Posterior vena cava (tissue), 2 donors: ENCODE measurements around the gene COMMD9. TPM values are rescaled to one million over a fixed set of nuclear protein-coding genes. Genes with fewer than 3 reads are reported as not detected.

Source experiments
- DNase-seq: peaks from one replicate; pipeline ENCODE4 v3.0.0-alpha.2; 2020; ENCODE audit warnings: low spot score
- intact Hi-C, 2 donors: fragments of 100-400 bp; cut with DNase I; formaldehyde crosslinking; loops; one replicate each; pipeline versions ENCODE4 v1.14.1 to v1.14.2; 2022 to 2023
- total RNA-seq, 2 donors: library from RNA; stranded (reverse); fragmentation: NEBNext Ultra II Directional; extraction: Animal tissue kit (Norgen Biotek cat#: 25700); gene quantifications; one replicate each; pipeline ENCODE4 v1.2.1, GENCODE V29; 2021
- donor health status: DM: yes; HTN: yes; CAD: no.
- donor health status: DM: yes; HTN: yes; CAD: no.

The COMMD9 gene
- total RNA-seq, 2 donors from 2014 or later, result 37.3 to 39.1 TPM

DNA sequence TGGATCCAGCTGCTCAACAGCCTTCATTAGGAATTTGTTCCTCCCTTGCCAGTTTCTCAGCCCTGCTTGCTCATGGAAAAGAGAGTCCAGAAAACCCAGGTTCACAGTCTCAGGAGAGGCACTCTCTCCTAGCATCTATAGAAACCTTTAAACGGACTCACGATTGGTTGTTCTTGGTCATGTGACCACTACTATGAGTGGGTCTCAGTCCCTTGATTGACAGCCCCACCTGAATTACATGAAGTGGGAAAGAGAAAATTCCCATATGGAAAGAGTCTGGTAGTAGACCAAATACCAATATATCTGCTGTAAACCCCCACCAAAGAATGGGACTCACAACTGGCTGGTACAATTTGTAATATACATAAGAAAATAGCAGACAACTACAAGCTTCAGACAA, 54.4 kb downstream of the COMMD9 start:
- DNase-seq, result no peak
- intact Hi-C loops, result no loop called here

DNA sequence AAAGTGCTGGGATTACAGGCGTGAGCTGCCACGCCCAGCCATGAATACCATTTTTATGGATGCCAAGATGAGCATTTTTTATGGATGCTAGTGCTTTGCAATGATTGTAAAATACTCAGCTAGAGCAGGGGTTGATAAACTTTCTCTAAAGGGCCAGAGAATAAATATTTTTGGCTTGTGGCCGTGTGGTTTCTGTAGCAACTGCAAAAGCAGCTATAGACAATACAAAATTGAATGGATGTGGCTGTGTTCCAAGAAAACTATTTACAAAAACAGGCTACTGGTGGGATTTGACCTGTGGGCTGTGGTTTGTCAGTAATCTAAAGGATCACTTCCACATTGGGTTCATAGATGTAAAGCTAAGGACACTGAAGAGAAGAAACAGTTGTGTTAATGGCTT, 56.0 kb downstream of the COMMD9 start:
- intact Hi-C loops, result no loop called here

DNA sequence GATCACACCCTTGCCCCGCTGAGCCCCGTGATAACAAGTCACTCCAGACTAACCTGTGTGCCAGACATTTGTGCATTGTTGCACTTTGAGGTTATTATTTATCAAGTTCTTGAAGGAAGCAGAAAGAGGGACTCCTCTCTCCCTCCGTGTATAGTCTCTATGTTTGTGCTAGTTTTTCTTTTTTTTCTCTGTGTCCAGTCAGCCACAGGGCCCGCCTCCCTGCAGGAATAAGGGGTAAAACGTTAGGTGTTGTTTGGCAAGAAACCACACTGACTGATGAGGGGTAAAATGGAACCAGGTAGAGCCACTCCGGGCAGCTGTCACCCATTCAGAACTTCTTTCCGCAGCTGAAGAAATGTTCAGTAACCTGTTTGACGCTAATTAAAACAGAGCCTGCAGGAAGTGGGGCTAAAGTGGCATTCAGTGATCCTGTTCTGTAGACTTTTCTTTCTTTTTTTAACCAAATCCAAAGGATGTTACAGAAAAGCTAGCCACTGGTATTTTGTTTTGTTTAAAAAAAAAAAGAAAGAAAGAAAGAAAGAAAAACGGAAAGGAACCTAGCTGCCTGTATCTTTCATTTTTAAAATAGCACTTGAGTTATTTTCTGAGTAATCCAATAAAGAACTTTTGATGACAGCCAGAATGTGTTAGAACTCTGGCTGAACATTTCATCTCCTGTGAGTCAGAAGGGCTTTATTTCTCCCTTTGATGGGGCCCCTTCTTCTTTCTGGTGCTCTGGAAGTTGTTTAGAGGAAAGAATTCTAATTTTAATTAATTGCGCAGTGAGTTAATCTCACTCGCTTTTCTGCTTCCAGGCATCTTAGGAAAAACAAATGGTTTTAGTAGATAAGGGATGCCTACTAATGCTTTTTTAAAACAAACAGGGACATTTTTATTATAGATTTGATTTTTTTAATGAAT, 58.2 kb downstream of the COMMD9 start:
- no peak for DNase-seq

More for the DNA sequence above, 56.0 kb downstream of the COMMD9 start:
- DNase-seq, result no peak

DNA sequence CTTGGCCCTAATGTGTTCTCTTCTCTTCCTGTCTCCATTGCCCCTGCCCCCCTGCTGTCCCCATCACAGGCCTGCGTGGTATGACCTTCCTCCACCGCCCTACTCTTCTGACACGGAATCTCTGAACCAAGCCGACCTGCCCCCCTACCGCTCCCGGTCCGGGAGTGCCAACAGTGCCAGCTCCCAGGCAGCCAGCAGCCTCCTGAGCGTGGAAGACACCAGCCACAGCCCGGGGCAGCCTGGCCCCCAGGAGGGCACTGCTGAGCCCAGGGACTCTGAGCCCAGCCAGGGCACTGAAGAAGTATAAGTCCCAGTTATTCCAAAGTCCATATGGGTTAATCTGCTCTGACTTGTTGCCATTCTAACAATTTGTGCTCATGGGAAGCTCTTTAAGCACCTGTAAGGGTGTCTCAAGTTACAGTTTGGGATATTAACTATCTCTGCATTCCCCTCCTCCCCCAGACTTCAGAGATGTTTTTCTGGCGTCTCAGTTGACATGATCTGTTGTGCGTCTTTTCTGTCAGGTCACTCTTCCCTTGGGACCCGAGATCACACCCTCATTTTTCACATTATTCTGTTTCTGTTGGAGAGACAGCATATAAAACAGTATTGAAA, 60.0 kb downstream of the COMMD9 start:
- no peak for DNase-seq
- intact Hi-C loops, result no loop called here

More for the DNA sequence above, 58.2 kb downstream of the COMMD9 start:
- intact Hi-C loops, result no loop called here

DNA sequence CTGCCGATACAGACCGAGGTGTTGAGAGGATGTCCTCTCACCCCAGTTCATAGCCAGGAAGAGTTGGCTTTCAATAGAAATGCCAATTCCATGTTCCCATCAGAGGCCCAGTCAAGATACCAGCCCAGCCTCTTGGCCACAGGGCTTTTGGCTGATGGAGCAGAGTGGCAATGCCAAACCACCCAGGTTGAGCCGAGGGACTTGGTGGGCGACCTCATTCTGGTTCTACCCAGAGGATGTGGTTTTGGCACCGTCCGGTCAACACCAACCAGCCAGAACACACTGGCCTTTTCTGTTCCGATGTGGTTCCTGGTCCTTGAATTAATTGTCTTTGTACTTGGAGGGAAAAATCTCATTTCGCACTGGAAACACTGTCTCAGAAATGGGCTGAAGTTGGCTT, 60.5 kb downstream of the COMMD9 start:
- intact Hi-C loops, result no loop called here
- no peak for DNase-seq

DNA sequence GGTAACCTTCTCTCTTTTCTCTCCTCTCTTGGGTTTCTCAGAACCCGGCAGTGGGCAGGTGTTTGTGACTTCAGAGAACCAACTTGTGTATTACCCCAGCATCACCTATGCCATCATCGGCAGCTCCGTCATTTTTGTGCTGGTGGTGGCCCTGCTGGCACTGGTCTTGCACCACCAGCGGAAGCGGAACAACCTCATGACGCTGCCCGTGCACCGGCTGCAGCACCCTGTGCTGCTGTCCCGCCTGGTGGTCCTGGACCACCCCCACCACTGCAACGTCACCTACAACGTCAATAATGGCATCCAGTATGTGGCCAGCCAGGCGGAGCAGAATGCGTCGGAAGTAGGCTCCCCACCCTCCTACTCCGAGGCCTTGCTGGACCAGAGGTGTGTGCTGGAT, 62.2 kb downstream of the COMMD9 start:
- intact Hi-C loops, result no loop called here
- no peak for DNase-seq

DNA sequence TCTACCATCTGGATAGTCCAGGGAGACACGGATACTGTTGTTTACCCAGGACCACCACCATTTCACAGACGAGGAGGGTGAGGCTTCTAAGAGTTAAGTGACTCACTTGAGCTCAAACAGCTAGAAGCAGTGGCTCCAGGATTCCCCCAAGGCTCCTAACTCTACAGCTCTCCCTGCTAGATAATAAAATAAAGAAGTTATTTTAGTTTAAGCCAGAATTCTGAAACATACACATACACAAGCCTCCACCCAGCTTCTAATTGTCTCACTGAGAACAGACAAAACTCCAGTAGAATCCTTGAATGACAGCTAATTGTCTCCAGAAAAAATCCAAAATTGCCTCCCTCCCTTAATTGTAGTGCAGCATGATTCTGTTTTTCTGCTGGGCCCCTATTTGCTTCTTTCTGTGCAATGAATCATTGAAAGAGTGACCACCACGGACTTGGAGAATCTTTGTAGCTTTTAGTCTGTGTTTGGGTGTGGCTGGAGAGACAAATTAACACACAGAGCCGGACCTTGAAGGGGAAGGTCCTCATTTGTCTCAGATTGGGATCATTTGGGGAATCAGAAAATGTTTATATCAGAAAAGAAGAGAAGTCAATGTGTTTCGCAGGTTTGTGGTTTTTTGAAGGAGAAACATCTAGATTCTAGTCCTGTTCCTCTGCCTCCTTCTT, 64.9 kb downstream of the COMMD9 start:
- no peak for DNase-seq
- intact Hi-C loops, result no loop called here

DNA sequence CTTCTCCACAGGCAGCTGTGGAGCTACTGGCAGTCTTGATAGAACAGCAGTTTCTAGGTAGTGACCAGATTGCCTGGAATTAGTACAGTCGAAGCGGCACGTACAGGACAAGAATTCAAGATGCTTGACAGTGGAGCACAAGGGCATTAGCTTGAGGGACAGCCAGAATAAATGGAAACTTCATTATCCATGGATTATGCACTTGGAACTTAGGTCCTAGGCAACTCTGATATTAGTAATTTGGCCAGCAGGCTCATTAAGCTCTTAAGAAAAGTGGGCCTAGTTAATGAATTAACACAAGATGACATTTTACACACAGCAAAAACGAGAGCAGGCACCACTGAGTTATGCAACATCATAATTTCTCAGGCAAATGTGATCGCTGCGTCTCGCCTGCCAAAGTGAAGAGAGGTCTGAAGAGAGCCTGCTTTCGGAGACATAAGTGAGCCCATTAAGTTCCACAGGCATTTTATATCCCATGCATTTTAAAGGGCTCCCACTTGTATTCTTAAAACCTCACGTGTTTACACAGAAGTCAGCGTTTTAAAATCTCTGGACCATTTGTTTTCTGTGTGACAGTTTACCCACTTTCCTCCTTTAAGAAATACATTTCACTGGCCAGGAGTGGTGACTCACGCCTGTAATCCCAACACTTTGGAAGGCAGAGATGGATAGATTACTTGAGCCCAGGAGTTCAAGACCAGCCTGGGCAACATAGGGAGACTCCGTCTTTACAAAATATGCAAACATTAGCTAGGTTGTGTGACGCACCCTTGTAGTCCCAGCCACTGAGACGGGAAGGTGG, 66.2 kb downstream of the COMMD9 start:
- no peak for DNase-seq
- intact Hi-C loops, result no loop called here

Other genes starting within 250 kb of the COMMD9 start
- 10 to 100 TPM in 1 of 2 donors, 1 to 10 TPM in 1; 6.4 to 12.2 TPM for gene PRR5L, start 6.9 kb upstream of the COMMD9 start, total RNA-seq
- 10 to 100 TPM; 13.9 to 16.0 TPM for gene TRAF6, start 220.8 kb upstream of the COMMD9 start, total RNA-seq